ENCODE data around the gene ARHGAP26. TPM values are rescaled to one million over a fixed set of nuclear protein-coding genes. Genes with fewer than 3 reads are reported as not detected.

The ARHGAP26 gene
- total RNA-seq, 1 experiment from 2014 or later: 54.3 TPM

- intact Hi-C loops (cut with micrococcal nuclease): no loop called here
- DNase-seq (ENCODE audit: unreplicated experiment): no peak
- BruUV-seq (replicated peaks): no TSS peak
- H3K27ac Mint-ChIP-seq (ENCODE audit: low read depth, unreplicated experiment): no peak overlapping the region
- TF ChIP-seq CTCF (IDR thresholded peaks at IDR 0.05; ENCODE audit: unreplicated experiment): no peak
- peaks cover 45% of the 10 kb centered on the region for H3K36me3 Mint-ChIP-seq (ENCODE audit: insufficient read depth, unreplicated experiment)
- ChIA-PET CTCF (interaction anchor here (1.0 to 13.0 kb wide), 4 partner anchors 12 to 193 kb away, joined by 3 to 180 read pairs (median 68); no protein-coding TSS in a partner anchor), POLR2A (interaction anchor here (0.7 to 2.2 kb wide), 2 partner anchors 15 to 491 kb away, joined by 3 to 4 read pairs; no protein-coding TSS in a partner anchor)
- no peaks in the 10 kb centered on the region for H3K4me1 Mint-ChIP-seq (ENCODE audit: insufficient read depth, unreplicated experiment)
- H3K9me3 Mint-ChIP-seq (ENCODE audit: unreplicated experiment): no peaks in the 10 kb centered on the region
- H3K4me3 Mint-ChIP-seq (ENCODE audit: unreplicated experiment): no peak overlapping the region
- H3K27me3 Mint-ChIP-seq (ENCODE audit: insufficient read depth, unreplicated experiment): no peaks in the 10 kb centered on the region
These were observed 140.0 kb downstream of the ARHGAP26 start for GRCh38 chr5:142910128-142910527.

- no peaks in the 10 kb centered on the region for H3K27me3 Mint-ChIP-seq (ENCODE audit: insufficient read depth, unreplicated experiment)
- no TSS peak for BruUV-seq (replicated peaks)
- DNase-seq (ENCODE audit: unreplicated experiment): no peak
- no peaks in the 10 kb centered on the region for H3K9me3 Mint-ChIP-seq (ENCODE audit: unreplicated experiment)
- intact Hi-C loops (cut with micrococcal nuclease): no loop called here
- TF ChIP-seq CTCF (IDR thresholded peaks at IDR 0.05; ENCODE audit: unreplicated experiment): no peak
- H3K4me3 Mint-ChIP-seq (ENCODE audit: unreplicated experiment): no peak overlapping the region
- no peak overlapping the region for H3K27ac Mint-ChIP-seq (ENCODE audit: low read depth, unreplicated experiment)
- POLR2A ChIA-PET: interaction anchor here (0.9 to 2.2 kb wide), 2 partner anchors 490 to 1237 kb away, joined by 3 to 4 read pairs; no protein-coding TSS in a partner anchor
- H3K4me1 Mint-ChIP-seq (ENCODE audit: insufficient read depth, unreplicated experiment): peaks cover 7% of the 10 kb centered on the region
- H3K36me3 Mint-ChIP-seq (ENCODE audit: insufficient read depth, unreplicated experiment): peaks cover 44% of the 10 kb centered on the region
- CTCF ChIA-PET: interaction anchor here (3.6 to 13.0 kb wide), 3 partner anchors 10 to 194 kb away, joined by 20 to 180 read pairs (median 122); no protein-coding TSS in a partner anchor
These were observed 141.0 kb downstream of the ARHGAP26 start for GRCh38 chr5:142911170-142911569.

GRCh38 chr5:142911775-142912174 is 141.6 kb downstream of the ARHGAP26 start:
- no TSS peak for BruUV-seq (replicated peaks)
- intact Hi-C loops (cut with micrococcal nuclease): no loop called here
- CTCF ChIA-PET: interaction anchor here (0.7 to 13.0 kb wide), 7 partner anchors 9 to 465 kb away, joined by 3 to 180 read pairs (median 20); no protein-coding TSS in a partner anchor
- no peaks in the 10 kb centered on the region for H3K27me3 Mint-ChIP-seq (ENCODE audit: insufficient read depth, unreplicated experiment)
- no peak for DNase-seq (ENCODE audit: unreplicated experiment)
- TF ChIP-seq CTCF (IDR thresholded peaks at IDR 0.05; ENCODE audit: unreplicated experiment): no peak
- no peak overlapping the region for H3K4me3 Mint-ChIP-seq (ENCODE audit: unreplicated experiment)
- no peaks in the 10 kb centered on the region for H3K9me3 Mint-ChIP-seq (ENCODE audit: unreplicated experiment)
- peaks cover 7% of the 10 kb centered on the region for H3K4me1 Mint-ChIP-seq (ENCODE audit: insufficient read depth, unreplicated experiment)
- H3K27ac Mint-ChIP-seq (ENCODE audit: low read depth, unreplicated experiment): no peak overlapping the region
- POLR2A ChIA-PET: interaction anchor here (0.9 to 2.2 kb wide), 2 partner anchors 489 to 1236 kb away, joined by 3 to 4 read pairs; no protein-coding TSS in a partner anchor
- H3K36me3 Mint-ChIP-seq (ENCODE audit: insufficient read depth, unreplicated experiment): peaks cover 39% of the 10 kb centered on the region

DNA sequence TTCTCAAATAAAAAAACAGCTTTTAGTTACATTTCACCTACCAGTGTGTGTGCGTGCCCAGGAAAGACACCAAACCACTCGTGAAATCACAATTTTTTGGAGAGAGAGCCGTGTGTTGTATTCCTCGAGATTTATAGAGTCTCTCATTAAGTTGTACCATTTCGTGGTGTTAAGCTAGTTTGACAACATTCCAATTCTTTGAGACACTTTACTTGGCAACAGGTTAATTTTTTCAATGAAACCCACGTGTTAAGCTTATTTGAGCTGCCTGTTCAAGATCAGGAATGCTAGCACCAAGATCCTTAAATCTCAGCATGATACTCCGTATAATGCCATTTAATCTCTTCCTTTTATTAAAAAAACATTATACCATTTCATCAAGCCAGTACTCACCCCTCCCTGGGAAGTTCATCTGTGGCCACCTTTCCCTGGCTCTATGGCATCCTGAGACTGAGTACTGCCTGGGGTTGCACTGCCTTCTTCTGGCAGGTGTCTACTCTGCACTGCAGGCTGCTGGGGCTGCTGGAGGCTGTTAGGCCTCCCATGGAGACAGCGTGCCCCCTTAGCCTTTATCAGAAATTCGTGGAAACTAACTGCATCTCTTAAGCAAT is 143.7 kb downstream of the ARHGAP26 start:
- no peak for TF ChIP-seq CTCF (IDR thresholded peaks at IDR 0.05; ENCODE audit: unreplicated experiment)
- BruUV-seq (replicated peaks): no TSS peak
- Mint-ChIP-seq H3K4me1 (ENCODE audit: insufficient read depth, unreplicated experiment) (peaks cover 7% of the 10 kb centered on the region), H3K36me3 (ENCODE audit: insufficient read depth, unreplicated experiment) (peaks cover 25% of the 10 kb centered on the region), H3K9me3 (ENCODE audit: unreplicated experiment) (no peaks in the 10 kb centered on the region), H3K4me3 (ENCODE audit: unreplicated experiment) (no peak overlapping the region), H3K27me3 (ENCODE audit: insufficient read depth, unreplicated experiment) (no peaks in the 10 kb centered on the region), H3K27ac (ENCODE audit: low read depth, unreplicated experiment) (no peak overlapping the region)
- ChIA-PET CTCF (interaction anchor here (0.6 to 13.0 kb wide), 17 partner anchors 7 to 1229 kb away, joined by 3 to 180 read pairs (median 5); no protein-coding TSS in a partner anchor), POLR2A (interaction anchor here (0.6 to 1.2 kb wide), 5 partner anchors 8 to 491 kb away, joined by 3 to 5 read pairs (median 3); no protein-coding TSS in a partner anchor)
- intact Hi-C loops (cut with micrococcal nuclease): loop anchor here (1.0 kb wide), 1 partner anchor 201 kb away; no protein-coding TSS in a partner anchor
- no peak for DNase-seq (ENCODE audit: unreplicated experiment)

Measured in MCF 10A (cell line).